HG02763 (cell line): ENCODE results near the gene PALD1.

Source experiments
- ATAC-seq: cut with Tn5 transposase; IDR thresholded peaks from one replicate; pipeline ENCODE4 v1.9.1; 2021; ENCODE audit warnings: mild to moderate bottlenecking, moderate library complexity; ENCODE audit not compliant: unreplicated experiment

PALD1 gene

GRCh38 chr10:70587045-70587658 is 108.6 kb downstream of the PALD1 start:
- peak; percentile 36 for ATAC-seq

GRCh38 chr10:70588255-70588654 is 109.7 kb downstream of the PALD1 start:
- no peak for ATAC-seq

GRCh38 chr10:70588859-70589570 is 110.4 kb downstream of the PALD1 start:
- ATAC-seq: no peak

GRCh38 chr10:70589762-70590654 is 111.4 kb downstream of the PALD1 start:
- no peak for ATAC-seq

- ATAC-seq: no peak
Observed at GRCh38 chr10:70590655-70591416, 112.3 kb downstream of the PALD1 start.

- ATAC-seq: no peak
Observed at GRCh38 chr10:70592186-70592735, 113.7 kb downstream of the PALD1 start.

GRCh38 chr10:70592746-70593512 is 114.4 kb downstream of the PALD1 start:
- ATAC-seq: no peak

- no peak for ATAC-seq
Observed at GRCh38 chr10:70593513-70593890, 114.9 kb downstream of the PALD1 start.

- ATAC-seq: no peak
Observed at GRCh38 chr10:70594161-70594560, 115.6 kb downstream of the PALD1 start.

GRCh38 chr10:70595566-70596016 is 117.0 kb downstream of the PALD1 start:
- ATAC-seq: no peak

GRCh38 chr10:70596110-70596798 is 117.7 kb downstream of the PALD1 start:
- no peak for ATAC-seq

- no peak for ATAC-seq
Observed at GRCh38 chr10:70596860-70597809, 118.6 kb downstream of the PALD1 start.

- ATAC-seq: no peak
Observed at GRCh38 chr10:70597856-70598815, 119.6 kb downstream of the PALD1 start.

GRCh38 chr10:70598857-70599295 is 120.3 kb downstream of the PALD1 start:
- no peak for ATAC-seq

- no peak for ATAC-seq
Observed at GRCh38 chr10:70599319-70599718, 120.8 kb downstream of the PALD1 start.

- no peak for ATAC-seq
Observed at GRCh38 chr10:70599791-70600190, 121.2 kb downstream of the PALD1 start.
